Stimulated activated CD4-positive, alpha-beta T cell treated with anti-CD3 and anti-CD28 coated beads, Interleukin-1b, Interleukin-23, amount 100 ng/mL, for 4 hours (primary cell): Measurements from ENCODE around the gene NCLN.
"Not testable (repeated sequence)": the region's sequence is repeated elsewhere in the genome, so short reads cannot be mapped to it uniquely, and the experiment has no call there.

Experiments
- DNase-seq, 2 donors: peaks; one replicate each; pipeline ENCODE4 v3.0.0-alpha.2; 2020; ENCODE audit warnings: low read depth in 2 of 2

Gene NCLN

GRCh38 chr19:3183721-3184641 lies 1.7 kb upstream of the NCLN start:
- no peak for DNase-seq

- peak; percentile 41 to 54 for DNase-seq
These were observed 776 bp upstream of the NCLN start for GRCh38 chr19:3184847-3185460.

- DNase-seq: no peak
These were observed 494 bp downstream of the NCLN start for GRCh38 chr19:3186160-3186688.

- DNase-seq: no peak
These were observed 1.3 kb downstream of the NCLN start for GRCh38 chr19:3186891-3187661.

GRCh38 chr19:3187662-3188511 lies 2.2 kb downstream of the NCLN start:
- DNase-seq: no peak

- no peak for DNase-seq
These were observed 3.2 kb downstream of the NCLN start for GRCh38 chr19:3188627-3189596.

GRCh38 chr19:3189702-3190469 lies 4.2 kb downstream of the NCLN start:
- no peak for DNase-seq

- DNase-seq: no peak
These were observed 4.7 kb downstream of the NCLN start for GRCh38 chr19:3190470-3190770.

GRCh38 chr19:3190921-3191805 lies 5.4 kb downstream of the NCLN start:
- DNase-seq: no peak

- DNase-seq: not testable (repeated sequence)
These were observed 6.0 kb downstream of the NCLN start for GRCh38 chr19:3191806-3192104.

- DNase-seq: no peak
These were observed 6.5 kb downstream of the NCLN start for GRCh38 chr19:3192228-3192635.

GRCh38 chr19:3192684-3193083 lies 7.0 kb downstream of the NCLN start:
- no peak for DNase-seq

GRCh38 chr19:3193256-3194105 lies 7.8 kb downstream of the NCLN start:
- no peak for DNase-seq

GRCh38 chr19:3194106-3195087 lies 8.7 kb downstream of the NCLN start:
- no peak for DNase-seq

GRCh38 chr19:3196064-3196932 lies 10.6 kb downstream of the NCLN start:
- DNase-seq: no peak

GRCh38 chr19:3196933-3197205 lies 11.1 kb downstream of the NCLN start:
- DNase-seq: no peak
